IMR-90 (cell line): ENCODE results near the gene PSMD1.

ENCODE experiments used
- CTCF ChIP-seq: conservative IDR thresholded peaks from 2 replicates; pipeline ENCODE4 v1.5.1; 2012; ENCODE audit warnings: mild to moderate bottlenecking, low read depth, low read length, improper control_type of control experiment
- FOS ChIP-seq: fragments of 150-350 bp; IDR thresholded peaks from 2 replicates; pipeline ENCODE4 v1.6.1; 2016; ENCODE audit warnings: low read depth, low read length
- MXI1 ChIP-seq: IDR thresholded peaks from 2 replicates; pipeline ENCODE4 v1.6.1; 2012; ENCODE audit warnings: low read depth, mild to moderate bottlenecking, low read length, moderate library complexity, borderline replicate concordance
- POLR2A ChIP-seq: IDR thresholded peaks from 2 replicates; pipeline ENCODE4 v1.6.1; 2012; ENCODE audit warnings: mild to moderate bottlenecking, low read depth, low read length

- TF ChIP-seq CTCF (no peak), FOS (no peak), POLR2A (no peak), MXI1 (no peak)
Observed at GRCh38 chr2:231117148-231117547, 60.5 kb downstream of the PSMD1 start.
